ENCODE data around the gene EXD3.

DNA sequence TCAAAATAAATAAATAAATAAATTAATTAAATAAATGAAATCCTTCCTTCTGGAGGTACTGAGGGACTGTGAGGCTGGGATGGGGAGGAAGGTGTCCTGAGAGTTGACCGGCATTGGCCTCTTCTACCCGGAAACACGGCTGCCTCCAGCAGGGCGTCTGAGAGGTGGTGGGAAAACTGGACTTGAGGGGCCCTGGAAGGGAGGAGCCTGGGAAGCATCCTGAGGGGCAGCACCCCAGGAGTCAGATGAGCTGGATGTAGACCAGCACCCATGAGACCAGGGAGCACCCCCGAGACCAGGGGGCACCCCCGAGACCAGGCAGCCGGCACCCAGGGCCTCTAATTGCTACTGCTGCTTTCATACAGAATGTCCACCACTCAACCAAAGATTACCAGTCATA is 44.9 kb upstream of the EXD3 start:
- TF ChIP-seq, protein P1, sequence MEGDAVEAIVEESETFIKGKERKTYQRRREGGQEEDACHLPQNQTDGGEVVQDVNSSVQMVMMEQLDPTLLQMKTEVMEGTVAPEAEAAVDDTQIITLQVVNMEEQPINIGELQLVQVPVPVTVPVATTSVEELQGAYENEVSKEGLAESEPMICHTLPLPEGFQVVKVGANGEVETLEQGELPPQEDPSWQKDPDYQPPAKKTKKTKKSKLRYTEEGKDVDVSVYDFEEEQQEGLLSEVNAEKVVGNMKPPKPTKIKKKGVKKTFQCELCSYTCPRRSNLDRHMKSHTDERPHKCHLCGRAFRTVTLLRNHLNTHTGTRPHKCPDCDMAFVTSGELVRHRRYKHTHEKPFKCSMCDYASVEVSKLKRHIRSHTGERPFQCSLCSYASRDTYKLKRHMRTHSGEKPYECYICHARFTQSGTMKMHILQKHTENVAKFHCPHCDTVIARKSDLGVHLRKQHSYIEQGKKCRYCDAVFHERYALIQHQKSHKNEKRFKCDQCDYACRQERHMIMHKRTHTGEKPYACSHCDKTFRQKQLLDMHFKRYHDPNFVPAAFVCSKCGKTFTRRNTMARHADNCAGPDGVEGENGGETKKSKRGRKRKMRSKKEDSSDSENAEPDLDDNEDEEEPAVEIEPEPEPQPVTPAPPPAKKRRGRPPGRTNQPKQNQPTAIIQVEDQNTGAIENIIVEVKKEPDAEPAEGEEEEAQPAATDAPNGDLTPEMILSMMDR (IDR thresholded peaks at IDR 0.05) = no peak
- TF ChIP-seq POLR2A (IDR thresholded peaks at IDR 0.05) = no peak
